Bronchial epithelial cell (primary cell): ENCODE measurements around the gene KRTAP5-8. TPM values are rescaled to one million over a fixed set of nuclear protein-coding genes. Genes with fewer than 3 reads are reported as not detected.
"Not testable (repeated sequence)": the region's sequence is repeated elsewhere in the genome, so short reads cannot be mapped to it uniquely, and the experiment has no call there.

Experiments
- DNase-seq: peaks from one replicate; pipeline ENCODE4 v3.0.0-alpha.2; 2010; ENCODE audit warnings: low read depth
- FAIRE-seq: peaks from 2 replicates; lab custom pipeline; 2011; peaks lifted over from hg19 to GRCh38; lab: Jason Lieb, UNC
- H3K27me3 ChIP-seq: 2 replicates; pipeline ENCODE4 v1.5.1; 2011; ENCODE audit warnings: low read length; ENCODE audit not compliant: control insufficient read depth, insufficient read depth
- H3K36me3 ChIP-seq: 2 replicates; pipeline ENCODE4 v1.5.1; 2011; ENCODE audit warnings: low read length; ENCODE audit not compliant: control insufficient read depth, insufficient read depth
- H3K4me3 ChIP-seq: 2 replicates; pipeline ENCODE4 v1.5.1; 2011; ENCODE audit warnings: mild to moderate bottlenecking, low read depth, low read length, control low read depth
- total RNA-seq: library from RNA; depleted of rRNA; stranded (reverse); fragments of >200 nt; gene quantifications from 2 replicates; pipeline ENCODE4 v1.2.1, GENCODE V29; 2014
- TF ChIP-seq, protein P1 (sequence below): IDR thresholded peaks from 2 replicates; pipeline ENCODE4 v1.5.1; 2011; ENCODE audit warnings: mild to moderate bottlenecking, moderate library complexity, low read length, control low read depth, inconsistent platforms; ENCODE audit not compliant: insufficient read depth, severe bottlenecking

The KRTAP5-8 gene
- total RNA-seq, 1 donor from 2014 or later, result not detected

DNA sequence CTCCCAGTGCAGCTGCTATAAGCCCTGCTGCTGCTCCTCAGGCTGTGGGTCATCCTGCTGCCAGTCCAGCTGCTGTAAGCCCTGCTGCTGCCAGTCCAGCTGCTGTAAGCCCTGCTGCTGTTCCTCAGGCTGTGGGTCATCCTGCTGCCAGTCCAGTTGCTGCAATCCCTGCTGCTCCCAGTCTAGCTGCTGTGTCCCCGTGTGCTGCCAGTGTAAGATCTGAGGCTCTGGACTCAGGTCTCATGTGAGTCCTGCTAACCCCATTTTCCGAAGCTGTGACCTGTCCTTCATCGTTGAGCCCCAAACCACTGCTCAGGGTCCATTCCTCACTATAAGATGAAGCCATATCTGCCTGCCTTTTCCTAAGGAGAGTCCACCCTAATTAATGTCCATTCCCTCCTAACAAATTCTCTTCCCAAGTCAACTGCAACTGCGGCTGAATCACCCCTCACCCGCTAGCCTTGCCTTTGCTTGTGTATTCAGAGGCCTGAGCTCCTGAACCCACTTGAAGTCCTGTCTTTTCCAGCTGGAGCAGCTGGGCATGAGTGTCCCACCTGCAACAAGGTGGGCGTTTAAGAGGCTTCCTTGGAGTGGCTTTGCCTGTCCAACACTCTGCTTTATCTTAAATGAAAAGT is 10.1 kb upstream of the KRTAP5-8 start:
- Histone ChIP-seq H3K27me3 (no peaks in the 10 kb centered on the region), H3K36me3 (no peaks in the 10 kb centered on the region), H3K4me3 (no peak overlapping the region)
- DNase-seq (no peak), FAIRE-seq (no peak)
- TF ChIP-seq, protein P1, sequence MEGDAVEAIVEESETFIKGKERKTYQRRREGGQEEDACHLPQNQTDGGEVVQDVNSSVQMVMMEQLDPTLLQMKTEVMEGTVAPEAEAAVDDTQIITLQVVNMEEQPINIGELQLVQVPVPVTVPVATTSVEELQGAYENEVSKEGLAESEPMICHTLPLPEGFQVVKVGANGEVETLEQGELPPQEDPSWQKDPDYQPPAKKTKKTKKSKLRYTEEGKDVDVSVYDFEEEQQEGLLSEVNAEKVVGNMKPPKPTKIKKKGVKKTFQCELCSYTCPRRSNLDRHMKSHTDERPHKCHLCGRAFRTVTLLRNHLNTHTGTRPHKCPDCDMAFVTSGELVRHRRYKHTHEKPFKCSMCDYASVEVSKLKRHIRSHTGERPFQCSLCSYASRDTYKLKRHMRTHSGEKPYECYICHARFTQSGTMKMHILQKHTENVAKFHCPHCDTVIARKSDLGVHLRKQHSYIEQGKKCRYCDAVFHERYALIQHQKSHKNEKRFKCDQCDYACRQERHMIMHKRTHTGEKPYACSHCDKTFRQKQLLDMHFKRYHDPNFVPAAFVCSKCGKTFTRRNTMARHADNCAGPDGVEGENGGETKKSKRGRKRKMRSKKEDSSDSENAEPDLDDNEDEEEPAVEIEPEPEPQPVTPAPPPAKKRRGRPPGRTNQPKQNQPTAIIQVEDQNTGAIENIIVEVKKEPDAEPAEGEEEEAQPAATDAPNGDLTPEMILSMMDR, result no peak

DNA sequence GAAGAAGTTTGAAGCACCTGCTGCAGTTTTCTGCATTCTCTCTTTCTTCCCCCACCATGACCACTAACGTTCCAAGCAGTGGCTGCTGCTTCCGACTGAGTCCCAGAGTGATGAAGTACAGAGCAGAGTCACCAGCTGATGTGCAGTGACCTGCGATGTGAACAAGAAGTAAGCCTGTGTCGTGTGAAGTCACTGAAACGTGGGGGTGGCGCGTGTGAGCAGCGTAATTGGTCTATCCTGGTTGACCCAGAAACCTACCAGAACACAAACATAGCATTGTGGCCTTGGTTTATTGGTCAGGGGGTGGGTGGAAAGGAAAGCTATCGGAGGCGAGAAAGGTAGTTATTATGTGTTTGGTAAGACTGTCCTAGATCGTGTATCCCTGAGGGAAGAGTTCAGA is 7.2 kb upstream of the KRTAP5-8 start:
- DNase-seq (no peak), FAIRE-seq (no peak)
- Histone ChIP-seq H3K27me3 (no peaks in the 10 kb centered on the region), H3K36me3 (no peaks in the 10 kb centered on the region), H3K4me3 (no peak overlapping the region)
- TF ChIP-seq, protein P1, result no peak

DNA sequence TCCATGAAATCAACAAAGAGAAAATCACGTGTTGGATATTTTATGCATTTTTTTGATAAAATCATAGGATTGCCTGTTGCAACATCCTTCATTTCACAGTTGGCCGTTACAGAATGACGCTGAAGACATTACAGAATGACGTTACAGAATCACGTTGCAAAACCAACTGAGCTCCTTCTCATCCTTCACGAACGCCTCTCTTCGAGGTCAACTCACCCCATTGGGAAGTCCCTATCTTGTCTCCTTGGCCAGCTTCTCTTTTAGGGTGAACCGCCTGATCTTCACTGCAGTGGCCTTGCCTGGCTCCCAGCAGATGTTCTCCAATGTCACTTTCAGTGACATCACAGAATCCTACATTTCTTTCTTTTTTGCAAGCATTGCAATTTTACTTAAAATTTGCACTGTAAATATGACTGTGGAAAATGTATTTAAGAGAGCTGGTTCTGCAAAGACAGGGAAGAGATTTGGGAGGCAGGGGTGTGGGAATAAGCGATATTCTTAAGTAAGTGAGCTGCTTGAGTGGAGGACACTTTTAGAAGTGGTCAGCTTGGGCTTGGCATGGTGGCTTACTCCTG is 5.7 kb upstream of the KRTAP5-8 start:
- Histone ChIP-seq H3K4me3 (no peak overlapping the region), H3K36me3 (no peaks in the 10 kb centered on the region), H3K27me3 (no peaks in the 10 kb centered on the region)
- DNase-seq (no peak), FAIRE-seq (no peak)
- TF ChIP-seq, protein P1, result no peak

DNA sequence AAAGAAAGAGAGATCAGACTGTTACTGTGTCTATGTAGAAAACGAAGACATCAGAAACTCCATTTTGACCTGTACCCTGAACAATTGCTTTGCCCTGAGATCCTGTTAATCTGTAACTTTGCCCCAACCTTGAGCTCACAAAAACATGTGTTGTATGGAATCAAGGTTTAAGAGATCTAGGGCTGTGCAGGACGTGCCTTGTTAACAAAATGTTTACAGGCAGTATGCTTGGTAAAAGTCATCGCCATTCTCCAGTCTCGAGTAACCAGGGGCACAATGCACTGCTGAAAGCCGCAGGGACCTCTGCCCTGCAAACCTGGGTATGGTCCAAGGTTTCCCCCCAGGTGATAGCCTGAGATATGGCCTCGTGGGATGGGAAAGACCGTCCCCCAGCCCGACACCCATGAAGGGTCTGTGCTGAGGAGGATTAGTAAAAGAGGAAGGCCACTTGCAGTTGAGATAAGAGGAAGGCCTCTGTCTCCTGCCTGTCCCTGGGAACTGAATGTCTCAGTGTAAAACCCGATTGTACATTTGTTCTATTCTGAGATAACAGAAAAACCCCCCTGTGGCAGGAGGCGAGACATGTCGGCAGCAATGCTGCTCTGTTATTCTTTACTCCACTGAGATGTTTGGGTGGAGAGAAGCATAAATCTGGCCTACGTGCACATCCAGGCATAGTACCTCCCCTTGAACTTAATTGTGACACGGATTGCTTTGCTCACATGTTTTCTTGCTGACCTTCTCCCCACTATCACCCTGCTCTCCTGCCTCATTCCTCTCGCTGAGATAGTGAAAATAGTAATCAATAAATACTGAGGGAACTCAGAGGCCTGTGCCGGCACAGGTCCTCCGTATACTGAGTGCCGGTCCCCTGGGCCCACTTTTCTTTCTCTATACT is 2.9 kb upstream of the KRTAP5-8 start:
- not testable (repeated sequence) for H3K4me3 ChIP-seq, H3K27me3 ChIP-seq, H3K36me3 ChIP-seq, DNase-seq, FAIRE-seq

DNA sequence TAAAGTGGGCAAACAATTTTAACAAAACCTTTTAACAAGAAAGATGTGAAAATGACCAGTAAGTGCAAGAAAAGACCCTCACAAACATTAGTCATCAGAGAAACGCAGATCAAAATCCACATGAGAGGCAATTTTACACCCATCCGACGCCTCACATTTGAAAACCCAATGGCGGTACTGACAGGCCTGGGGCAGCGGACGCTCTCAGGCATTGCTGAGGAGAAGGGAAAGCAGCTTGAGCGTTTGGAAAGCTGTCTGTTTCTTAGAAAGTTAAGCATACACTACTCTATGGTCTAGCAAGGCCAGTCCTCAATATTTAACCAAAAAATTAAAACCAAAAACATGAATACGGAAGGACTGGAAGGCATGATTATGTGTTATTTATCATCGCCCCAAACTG is 2.0 kb upstream of the KRTAP5-8 start:
- no peak for FAIRE-seq
- Histone ChIP-seq H3K36me3 (no peaks in the 10 kb centered on the region), H3K27me3 (no peaks in the 10 kb centered on the region), H3K4me3 (no peak overlapping the region)
- TF ChIP-seq, protein P1, result no peak
- DNase-seq, result no peak

DNA sequence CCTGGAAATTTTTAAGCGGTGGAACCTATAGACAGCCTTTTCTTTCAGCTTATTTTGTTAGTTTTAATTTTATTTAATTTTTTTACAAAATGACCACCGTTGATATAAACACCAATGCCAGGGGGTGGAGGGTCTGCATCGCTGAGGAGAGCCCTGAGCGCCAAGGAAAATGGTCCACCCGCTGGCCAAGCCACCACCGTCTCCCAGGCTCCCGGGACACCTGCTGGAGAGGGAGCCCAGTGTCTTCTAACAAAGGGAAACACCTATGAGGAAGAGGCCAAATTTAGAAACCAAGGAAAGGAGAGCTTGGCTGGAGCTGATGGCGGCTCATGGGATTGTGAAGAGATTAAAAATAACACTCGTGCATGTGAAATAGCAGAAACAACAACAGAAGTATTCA is 288 bp upstream of the KRTAP5-8 start:
- FAIRE-seq (no peak), DNase-seq (no peak)
- no peaks in the 10 kb centered on the region for H3K36me3 ChIP-seq
- TF ChIP-seq, protein P1, result no peak
- H3K27me3 ChIP-seq, result no peaks in the 10 kb centered on the region
- H3K4me3 ChIP-seq, result no peak overlapping the region
